Measurements from ENCODE around the gene CRIP2. TPM values are rescaled to one million over a fixed set of nuclear protein-coding genes. Genes with fewer than 3 reads are reported as not detected.
A peak's percentile ranks its signal among the peaks of the same experiment; 100 is the strongest.

Gene CRIP2
- polyA plus RNA-seq, 1 donor from 2014 or later, result 214 TPM

DNA sequence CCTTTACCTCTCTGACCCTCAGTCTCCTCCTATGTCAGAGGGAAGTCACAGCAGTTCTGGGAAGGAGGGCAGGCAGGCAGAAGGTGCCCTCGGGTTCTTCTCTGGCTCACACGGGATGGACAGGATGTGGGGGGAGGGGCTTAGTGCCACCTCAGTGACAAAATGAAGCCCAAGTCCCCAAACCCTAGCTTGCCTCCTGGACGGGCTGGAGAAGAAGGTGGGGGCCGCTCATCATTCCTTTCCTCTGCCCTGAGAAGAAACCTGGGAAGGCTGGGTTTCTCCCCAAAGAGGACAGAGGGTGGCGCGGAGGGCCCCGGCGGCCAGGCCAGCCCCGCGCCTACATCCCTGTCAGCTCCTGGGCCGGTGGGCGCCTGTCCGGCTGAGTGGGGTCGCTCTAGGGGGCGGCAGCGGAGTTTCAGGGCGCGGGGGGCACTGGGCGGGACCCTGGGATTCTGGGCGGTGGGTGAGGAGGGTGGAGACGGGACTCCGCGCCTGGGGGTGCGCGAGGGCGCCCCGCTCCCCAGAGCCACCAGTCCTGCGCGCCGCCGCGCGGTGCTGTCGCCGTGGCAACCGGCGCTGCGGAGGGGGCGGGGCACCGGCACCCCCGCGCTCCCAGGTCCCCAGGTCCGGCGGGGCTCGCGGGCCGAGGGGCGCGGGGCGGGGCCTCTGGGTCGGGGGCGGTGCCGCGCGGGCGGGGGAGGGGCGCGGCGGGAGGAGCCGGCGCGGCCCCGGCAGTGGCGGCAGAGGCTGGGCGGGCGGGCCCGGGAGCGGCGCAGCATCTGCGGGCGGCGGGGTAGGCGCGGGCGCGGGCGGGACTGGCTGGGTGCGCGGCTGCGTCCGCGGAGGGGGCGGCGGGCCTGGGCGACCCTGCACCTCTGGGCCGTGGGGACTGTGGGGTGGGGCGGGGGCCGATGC, 51.5 kb downstream of the CRIP2 start, which contains the start of gene TMEM121:
TMEM121 (plus strand) TSS at position 723 of the 915 bp plus-strand sequence. CDS start 2,252 bp downstream, outside the sequence.
- no peaks in the 10 kb centered on the region for H3F3A ChIP-seq (ENCODE audit: insufficient read depth, low read length, poor library complexity, severe bottlenecking)
- peak within 1 kb of the TSS; percentile 80 for H3K4me3 ChIP-seq (ENCODE audit: low read length)
- H4K20me1 ChIP-seq (ENCODE audit: insufficient read depth), result no peaks in the 10 kb centered on the region
- no peak within 1 kb of the TSS for H3K27ac ChIP-seq (ENCODE audit: low read length)
- H3K27me3 ChIP-seq (ENCODE audit: insufficient read depth, low read depth, low read length), result no peaks in the 10 kb centered on the region
- H3K4me2 ChIP-seq (ENCODE audit: low read length), result peak within 1 kb of the TSS; percentile 59
- H3K9me3 ChIP-seq (ENCODE audit: low read length), result no peaks in the 10 kb centered on the region
- H3K9me2 ChIP-seq (ENCODE audit: insufficient read depth, low read length), result no peaks in the 10 kb centered on the region
- TF ChIP-seq POLR2AphosphoS5 (IDR thresholded peaks at IDR 0.05) (peak; percentile 34), EZH2 (IDR thresholded peaks at IDR 0.05; ENCODE audit: borderline replicate concordance, insufficient read depth, low read length, poor library complexity, severe bottlenecking) (no peak), SMC3 (conservative IDR thresholded peaks at IDR 0.05; ENCODE audit: poor library complexity) (peak; percentile 14), MXI1 (conservative IDR thresholded peaks at IDR 0.05; ENCODE audit: poor library complexity, severe bottlenecking) (peak; percentile 38), RAD21 (conservative IDR thresholded peaks at IDR 0.05) (no peak), EP300 (conservative IDR thresholded peaks at IDR 0.05; ENCODE audit: poor library complexity, severe bottlenecking) (no peak), TAF1 (IDR thresholded peaks at IDR 0.05; ENCODE audit: low read depth) (no peak)
- TF ChIP-seq, protein P1, sequence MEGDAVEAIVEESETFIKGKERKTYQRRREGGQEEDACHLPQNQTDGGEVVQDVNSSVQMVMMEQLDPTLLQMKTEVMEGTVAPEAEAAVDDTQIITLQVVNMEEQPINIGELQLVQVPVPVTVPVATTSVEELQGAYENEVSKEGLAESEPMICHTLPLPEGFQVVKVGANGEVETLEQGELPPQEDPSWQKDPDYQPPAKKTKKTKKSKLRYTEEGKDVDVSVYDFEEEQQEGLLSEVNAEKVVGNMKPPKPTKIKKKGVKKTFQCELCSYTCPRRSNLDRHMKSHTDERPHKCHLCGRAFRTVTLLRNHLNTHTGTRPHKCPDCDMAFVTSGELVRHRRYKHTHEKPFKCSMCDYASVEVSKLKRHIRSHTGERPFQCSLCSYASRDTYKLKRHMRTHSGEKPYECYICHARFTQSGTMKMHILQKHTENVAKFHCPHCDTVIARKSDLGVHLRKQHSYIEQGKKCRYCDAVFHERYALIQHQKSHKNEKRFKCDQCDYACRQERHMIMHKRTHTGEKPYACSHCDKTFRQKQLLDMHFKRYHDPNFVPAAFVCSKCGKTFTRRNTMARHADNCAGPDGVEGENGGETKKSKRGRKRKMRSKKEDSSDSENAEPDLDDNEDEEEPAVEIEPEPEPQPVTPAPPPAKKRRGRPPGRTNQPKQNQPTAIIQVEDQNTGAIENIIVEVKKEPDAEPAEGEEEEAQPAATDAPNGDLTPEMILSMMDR (IDR thresholded peaks at IDR 0.05; ENCODE audit: poor library complexity, severe bottlenecking), result peak; percentile 29
- TF ChIP-seq, protein P2, sequence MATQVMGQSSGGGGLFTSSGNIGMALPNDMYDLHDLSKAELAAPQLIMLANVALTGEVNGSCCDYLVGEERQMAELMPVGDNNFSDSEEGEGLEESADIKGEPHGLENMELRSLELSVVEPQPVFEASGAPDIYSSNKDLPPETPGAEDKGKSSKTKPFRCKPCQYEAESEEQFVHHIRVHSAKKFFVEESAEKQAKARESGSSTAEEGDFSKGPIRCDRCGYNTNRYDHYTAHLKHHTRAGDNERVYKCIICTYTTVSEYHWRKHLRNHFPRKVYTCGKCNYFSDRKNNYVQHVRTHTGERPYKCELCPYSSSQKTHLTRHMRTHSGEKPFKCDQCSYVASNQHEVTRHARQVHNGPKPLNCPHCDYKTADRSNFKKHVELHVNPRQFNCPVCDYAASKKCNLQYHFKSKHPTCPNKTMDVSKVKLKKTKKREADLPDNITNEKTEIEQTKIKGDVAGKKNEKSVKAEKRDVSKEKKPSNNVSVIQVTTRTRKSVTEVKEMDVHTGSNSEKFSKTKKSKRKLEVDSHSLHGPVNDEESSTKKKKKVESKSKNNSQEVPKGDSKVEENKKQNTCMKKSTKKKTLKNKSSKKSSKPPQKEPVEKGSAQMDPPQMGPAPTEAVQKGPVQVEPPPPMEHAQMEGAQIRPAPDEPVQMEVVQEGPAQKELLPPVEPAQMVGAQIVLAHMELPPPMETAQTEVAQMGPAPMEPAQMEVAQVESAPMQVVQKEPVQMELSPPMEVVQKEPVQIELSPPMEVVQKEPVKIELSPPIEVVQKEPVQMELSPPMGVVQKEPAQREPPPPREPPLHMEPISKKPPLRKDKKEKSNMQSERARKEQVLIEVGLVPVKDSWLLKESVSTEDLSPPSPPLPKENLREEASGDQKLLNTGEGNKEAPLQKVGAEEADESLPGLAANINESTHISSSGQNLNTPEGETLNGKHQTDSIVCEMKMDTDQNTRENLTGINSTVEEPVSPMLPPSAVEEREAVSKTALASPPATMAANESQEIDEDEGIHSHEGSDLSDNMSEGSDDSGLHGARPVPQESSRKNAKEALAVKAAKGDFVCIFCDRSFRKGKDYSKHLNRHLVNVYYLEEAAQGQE (IDR thresholded peaks at IDR 0.05; ENCODE audit: borderline replicate concordance), result no peak
- H3K9ac ChIP-seq (ENCODE audit: low read length), result peak within 1 kb of the TSS; percentile 70
- H2AFZ ChIP-seq (ENCODE audit: low read depth, low read length), result peak within 1 kb of the TSS; percentile 33
- no peaks in the 10 kb centered on the region for H3K36me3 ChIP-seq (ENCODE audit: insufficient read depth, low read length)
- H3K79me2 ChIP-seq (replicated peaks; ENCODE audit: insufficient read depth, low read length), result no peaks in the 10 kb centered on the region

DNA sequence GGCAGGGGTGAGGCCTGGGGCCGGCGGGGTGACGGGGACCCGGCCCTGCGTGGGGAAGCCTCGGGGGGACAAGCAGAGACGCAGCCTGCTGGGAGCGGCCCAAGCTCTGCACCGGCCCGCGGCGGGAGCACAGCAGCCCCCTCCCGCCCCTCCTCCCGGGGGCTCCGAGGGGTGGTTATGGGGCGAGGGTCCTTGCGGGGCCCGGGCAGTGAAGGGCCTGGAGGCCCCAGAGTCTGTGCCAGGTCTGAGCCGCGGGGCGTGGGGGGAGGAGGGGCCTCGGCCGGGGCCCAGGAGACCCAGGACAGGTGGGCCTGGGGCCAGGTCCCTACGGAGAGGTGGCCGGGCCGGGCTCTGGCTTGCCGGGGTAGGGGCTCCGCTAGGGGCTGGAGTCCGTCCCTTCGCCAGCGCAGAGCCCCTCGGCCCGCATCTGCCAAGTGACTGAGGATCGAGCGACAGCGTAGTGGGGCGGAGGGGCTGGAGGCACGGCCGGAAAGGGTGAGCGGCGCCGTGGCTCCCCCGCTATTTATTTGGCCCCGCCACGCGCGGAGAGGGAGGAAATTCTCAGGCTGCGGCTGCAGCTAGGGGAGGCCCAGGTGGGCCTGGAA, 52.3 kb downstream of the CRIP2 start:
- no peaks in the 10 kb centered on the region for H4K20me1 ChIP-seq (ENCODE audit: insufficient read depth)
- no peaks in the 10 kb centered on the region for H3K9me2 ChIP-seq (ENCODE audit: insufficient read depth, low read length)
- H3K36me3 ChIP-seq (ENCODE audit: insufficient read depth, low read length), result no peaks in the 10 kb centered on the region
- no peak overlapping the region for H2AFZ ChIP-seq (ENCODE audit: low read depth, low read length)
- no peaks in the 10 kb centered on the region for H3K9me3 ChIP-seq (ENCODE audit: low read length)
- peak overlapping the region; percentile 80 for H3K4me3 ChIP-seq (ENCODE audit: low read length)
- H3K4me2 ChIP-seq (ENCODE audit: low read length), result peak overlapping the region; percentile 59
- H3K79me2 ChIP-seq (replicated peaks; ENCODE audit: insufficient read depth, low read length), result no peaks in the 10 kb centered on the region
- peak overlapping the region; percentile 70 for H3K9ac ChIP-seq (ENCODE audit: low read length)
- H3K27me3 ChIP-seq (ENCODE audit: insufficient read depth, low read depth, low read length), result no peaks in the 10 kb centered on the region
- H3F3A ChIP-seq (ENCODE audit: insufficient read depth, low read length, poor library complexity, severe bottlenecking), result no peaks in the 10 kb centered on the region
- no peak overlapping the region for H3K27ac ChIP-seq (ENCODE audit: low read length)
- TF ChIP-seq, protein P1 (IDR thresholded peaks at IDR 0.05; ENCODE audit: poor library complexity, severe bottlenecking), result no peak
- TF ChIP-seq EZH2 (IDR thresholded peaks at IDR 0.05; ENCODE audit: borderline replicate concordance, insufficient read depth, low read length, poor library complexity, severe bottlenecking) (no peak), EP300 (conservative IDR thresholded peaks at IDR 0.05; ENCODE audit: poor library complexity, severe bottlenecking) (no peak), RAD21 (conservative IDR thresholded peaks at IDR 0.05) (no peak), POLR2AphosphoS5 (IDR thresholded peaks at IDR 0.05) (no peak), TAF1 (IDR thresholded peaks at IDR 0.05; ENCODE audit: low read depth) (no peak), SMC3 (conservative IDR thresholded peaks at IDR 0.05; ENCODE audit: poor library complexity) (no peak), MXI1 (conservative IDR thresholded peaks at IDR 0.05; ENCODE audit: poor library complexity, severe bottlenecking) (no peak)
- TF ChIP-seq, protein P2 (IDR thresholded peaks at IDR 0.05; ENCODE audit: borderline replicate concordance), result no peak

Data from neural cell (in vitro differentiated cells).